Measurements from ENCODE around the gene USP1. TPM values are rescaled to one million over a fixed set of nuclear protein-coding genes. Genes with fewer than 3 reads are reported as not detected.

Gene USP1
- 10 to 100 TPM in 1 of 2 donors, 1 to 10 TPM in 1; 6.9 to 13.5 TPM for polyA plus RNA-seq

- Histone ChIP-seq H3K27ac (ENCODE audit: low read depth in 2 of 2, low read length in 1 of 2) (peak within 1 kb of the TSS; percentile 98), H3K27me3 (ENCODE audit: control insufficient read depth in 1 of 2, insufficient read depth in 2 of 2, low read length in 2 of 2) (no peaks in the 10 kb centered on the region), H3K9me3 (ENCODE audit: control insufficient read depth in 2 of 2, insufficient read depth in 1 of 2, low read depth in 1 of 2, low read length in 1 of 2) (no peaks in the 10 kb centered on the region), H3K4me3 (ENCODE audit: low read depth in 1 of 2, low read length in 2 of 2) (peak within 1 kb of the TSS; percentile 82 to 96), H3K4me1 (ENCODE audit: control insufficient read depth in 2 of 2, insufficient read depth in 2 of 2, low read length in 1 of 2) (peaks cover 0 to 3% of the 10 kb centered on the region in 2 donors), H3K36me3 (ENCODE audit: control insufficient read depth in 2 of 2, insufficient read depth in 2 of 2, low read length in 1 of 2) (peaks cover 0 to under 1% of the 10 kb centered on the region in 2 donors)
- WGBS, 2 donors, result 0% methylated on average over 76 of the region's 76 CpGs
These were observed at the start of gene USP1 for GRCh38 chr1:62436466-62437272. TSS of gene USP1 (plus strand) at chr1:62437049. CDS start at chr1:62439868, 2,819 bp downstream.

GRCh38 chr1:62389531-62389930 is 47.3 kb upstream of the USP1 start:
- H3K27me3 ChIP-seq (ENCODE audit: control insufficient read depth in 1 of 2, insufficient read depth in 2 of 2, low read length in 2 of 2), result no peaks in the 10 kb centered on the region
- H3K4me3 ChIP-seq (ENCODE audit: low read depth in 1 of 2, low read length in 2 of 2), result no peak overlapping the region
- no peak overlapping the region for H3K27ac ChIP-seq (ENCODE audit: low read depth in 2 of 2, low read length in 1 of 2)
- H3K9me3 ChIP-seq (ENCODE audit: control insufficient read depth in 2 of 2, insufficient read depth in 1 of 2, low read depth in 1 of 2, low read length in 1 of 2), result no peaks in the 10 kb centered on the region
- WGBS, 2 donors, result 92 to 93% methylated on average over 6 of the region's 6 CpGs
- no peaks in the 10 kb centered on the region for H3K4me1 ChIP-seq (ENCODE audit: control insufficient read depth in 2 of 2, insufficient read depth in 2 of 2, low read length in 1 of 2)
- no peaks in the 10 kb centered on the region for H3K36me3 ChIP-seq (ENCODE audit: control insufficient read depth in 2 of 2, insufficient read depth in 2 of 2, low read length in 1 of 2)

GRCh38 chr1:62390071-62390470 is 46.8 kb upstream of the USP1 start:
- no peaks in the 10 kb centered on the region for H3K27me3 ChIP-seq (ENCODE audit: control insufficient read depth in 1 of 2, insufficient read depth in 2 of 2, low read length in 2 of 2)
- no peaks in the 10 kb centered on the region for H3K36me3 ChIP-seq (ENCODE audit: control insufficient read depth in 2 of 2, insufficient read depth in 2 of 2, low read length in 1 of 2)
- H3K4me3 ChIP-seq (ENCODE audit: low read depth in 1 of 2, low read length in 2 of 2), result no peak overlapping the region
- no peaks in the 10 kb centered on the region for H3K4me1 ChIP-seq (ENCODE audit: control insufficient read depth in 2 of 2, insufficient read depth in 2 of 2, low read length in 1 of 2)
- no peaks in the 10 kb centered on the region for H3K9me3 ChIP-seq (ENCODE audit: control insufficient read depth in 2 of 2, insufficient read depth in 1 of 2, low read depth in 1 of 2, low read length in 1 of 2)
- 74 to 75% methylated on average over 7 of the region's 7 CpGs for WGBS, 2 donors
- no peak overlapping the region for H3K27ac ChIP-seq (ENCODE audit: low read depth in 2 of 2, low read length in 1 of 2)

GRCh38 chr1:62391369-62391971 is 45.4 kb upstream of the USP1 start:
- WGBS, 2 donors, result 30 to 41% methylated on average over 3 of the region's 3 CpGs
- no peak overlapping the region for H3K4me3 ChIP-seq (ENCODE audit: low read depth in 1 of 2, low read length in 2 of 2)
- no peaks in the 10 kb centered on the region for H3K27me3 ChIP-seq (ENCODE audit: control insufficient read depth in 1 of 2, insufficient read depth in 2 of 2, low read length in 2 of 2)
- no peaks in the 10 kb centered on the region for H3K36me3 ChIP-seq (ENCODE audit: control insufficient read depth in 2 of 2, insufficient read depth in 2 of 2, low read length in 1 of 2)
- no peaks in the 10 kb centered on the region for H3K9me3 ChIP-seq (ENCODE audit: control insufficient read depth in 2 of 2, insufficient read depth in 1 of 2, low read depth in 1 of 2, low read length in 1 of 2)
- no peaks in the 10 kb centered on the region for H3K4me1 ChIP-seq (ENCODE audit: control insufficient read depth in 2 of 2, insufficient read depth in 2 of 2, low read length in 1 of 2)
- no peak overlapping the region for H3K27ac ChIP-seq (ENCODE audit: low read depth in 2 of 2, low read length in 1 of 2)

- Histone ChIP-seq H3K27me3 (ENCODE audit: control insufficient read depth in 1 of 2, insufficient read depth in 2 of 2, low read length in 2 of 2) (no peaks in the 10 kb centered on the region), H3K4me3 (ENCODE audit: low read depth in 1 of 2, low read length in 2 of 2) (no peak overlapping the region), H3K27ac (ENCODE audit: low read depth in 2 of 2, low read length in 1 of 2) (no peak overlapping the region), H3K36me3 (ENCODE audit: control insufficient read depth in 2 of 2, insufficient read depth in 2 of 2, low read length in 1 of 2) (no peaks in the 10 kb centered on the region), H3K9me3 (ENCODE audit: control insufficient read depth in 2 of 2, insufficient read depth in 1 of 2, low read depth in 1 of 2, low read length in 1 of 2) (no peaks in the 10 kb centered on the region), H3K4me1 (ENCODE audit: control insufficient read depth in 2 of 2, insufficient read depth in 2 of 2, low read length in 1 of 2) (no peaks in the 10 kb centered on the region)
- 87 to 88% methylated on average over 3 of the region's 3 CpGs for WGBS, 2 donors
These were observed 43.9 kb upstream of the USP1 start for GRCh38 chr1:62392951-62393350.

GRCh38 chr1:62394646-62395045 is 42.2 kb upstream of the USP1 start:
- 88 to 89% methylated on average over 8 of the region's 8 CpGs for WGBS, 2 donors
- H3K9me3 ChIP-seq (ENCODE audit: control insufficient read depth in 2 of 2, insufficient read depth in 1 of 2, low read depth in 1 of 2, low read length in 1 of 2), result no peaks in the 10 kb centered on the region

GRCh38 chr1:62395291-62395690 is 41.6 kb upstream of the USP1 start:
- Histone ChIP-seq H3K27ac (ENCODE audit: low read depth in 2 of 2, low read length in 1 of 2) (no peak overlapping the region), H3K4me1 (ENCODE audit: control insufficient read depth in 2 of 2, insufficient read depth in 2 of 2, low read length in 1 of 2) (no peaks in the 10 kb centered on the region)
- WGBS, 2 donors, result 88 to 91% methylated on average over 4 of the region's 4 CpGs

More at GRCh38 chr1:62394646-62395045, 42.2 kb upstream of the USP1 start:
- H3K4me1 ChIP-seq (ENCODE audit: control insufficient read depth in 2 of 2, insufficient read depth in 2 of 2, low read length in 1 of 2), result no peaks in the 10 kb centered on the region
- H3K27ac ChIP-seq (ENCODE audit: low read depth in 2 of 2, low read length in 1 of 2), result no peak overlapping the region
- no peaks in the 10 kb centered on the region for H3K36me3 ChIP-seq (ENCODE audit: control insufficient read depth in 2 of 2, insufficient read depth in 2 of 2, low read length in 1 of 2)
- no peak overlapping the region for H3K4me3 ChIP-seq (ENCODE audit: low read depth in 1 of 2, low read length in 2 of 2)
- H3K27me3 ChIP-seq (ENCODE audit: control insufficient read depth in 1 of 2, insufficient read depth in 2 of 2, low read length in 2 of 2), result no peaks in the 10 kb centered on the region

GRCh38 chr1:62396871-62397270 is 40.0 kb upstream of the USP1 start:
- Histone ChIP-seq H3K4me3 (ENCODE audit: low read depth in 1 of 2, low read length in 2 of 2) (no peak overlapping the region), H3K4me1 (ENCODE audit: control insufficient read depth in 2 of 2, insufficient read depth in 2 of 2, low read length in 1 of 2) (no peaks in the 10 kb centered on the region), H3K36me3 (ENCODE audit: control insufficient read depth in 2 of 2, insufficient read depth in 2 of 2, low read length in 1 of 2) (no peaks in the 10 kb centered on the region), H3K9me3 (ENCODE audit: control insufficient read depth in 2 of 2, insufficient read depth in 1 of 2, low read depth in 1 of 2, low read length in 1 of 2) (no peaks in the 10 kb centered on the region), H3K27me3 (ENCODE audit: control insufficient read depth in 1 of 2, insufficient read depth in 2 of 2, low read length in 2 of 2) (no peaks in the 10 kb centered on the region), H3K27ac (ENCODE audit: low read depth in 2 of 2, low read length in 1 of 2) (no peak overlapping the region)
- WGBS, 2 donors, result 43 to 50% methylated on average over 6 of the region's 6 CpGs

More at GRCh38 chr1:62395291-62395690, 41.6 kb upstream of the USP1 start:
- Histone ChIP-seq H3K9me3 (ENCODE audit: control insufficient read depth in 2 of 2, insufficient read depth in 1 of 2, low read depth in 1 of 2, low read length in 1 of 2) (no peaks in the 10 kb centered on the region), H3K27me3 (ENCODE audit: control insufficient read depth in 1 of 2, insufficient read depth in 2 of 2, low read length in 2 of 2) (no peaks in the 10 kb centered on the region), H3K4me3 (ENCODE audit: low read depth in 1 of 2, low read length in 2 of 2) (no peak overlapping the region), H3K36me3 (ENCODE audit: control insufficient read depth in 2 of 2, insufficient read depth in 2 of 2, low read length in 1 of 2) (no peaks in the 10 kb centered on the region)

GRCh38 chr1:62397301-62397700 is 39.5 kb upstream of the USP1 start:
- Histone ChIP-seq H3K9me3 (ENCODE audit: control insufficient read depth in 2 of 2, insufficient read depth in 1 of 2, low read depth in 1 of 2, low read length in 1 of 2) (no peaks in the 10 kb centered on the region), H3K36me3 (ENCODE audit: control insufficient read depth in 2 of 2, insufficient read depth in 2 of 2, low read length in 1 of 2) (no peaks in the 10 kb centered on the region), H3K27ac (ENCODE audit: low read depth in 2 of 2, low read length in 1 of 2) (no peak overlapping the region), H3K27me3 (ENCODE audit: control insufficient read depth in 1 of 2, insufficient read depth in 2 of 2, low read length in 2 of 2) (no peaks in the 10 kb centered on the region), H3K4me1 (ENCODE audit: control insufficient read depth in 2 of 2, insufficient read depth in 2 of 2, low read length in 1 of 2) (no peaks in the 10 kb centered on the region), H3K4me3 (ENCODE audit: low read depth in 1 of 2, low read length in 2 of 2) (no peak overlapping the region)
- 53 to 75% methylated on average over 3 of the region's 3 CpGs for WGBS, 2 donors
